Measurements from ENCODE around the gene MAPK1IP1L.

Gene MAPK1IP1L

DNA sequence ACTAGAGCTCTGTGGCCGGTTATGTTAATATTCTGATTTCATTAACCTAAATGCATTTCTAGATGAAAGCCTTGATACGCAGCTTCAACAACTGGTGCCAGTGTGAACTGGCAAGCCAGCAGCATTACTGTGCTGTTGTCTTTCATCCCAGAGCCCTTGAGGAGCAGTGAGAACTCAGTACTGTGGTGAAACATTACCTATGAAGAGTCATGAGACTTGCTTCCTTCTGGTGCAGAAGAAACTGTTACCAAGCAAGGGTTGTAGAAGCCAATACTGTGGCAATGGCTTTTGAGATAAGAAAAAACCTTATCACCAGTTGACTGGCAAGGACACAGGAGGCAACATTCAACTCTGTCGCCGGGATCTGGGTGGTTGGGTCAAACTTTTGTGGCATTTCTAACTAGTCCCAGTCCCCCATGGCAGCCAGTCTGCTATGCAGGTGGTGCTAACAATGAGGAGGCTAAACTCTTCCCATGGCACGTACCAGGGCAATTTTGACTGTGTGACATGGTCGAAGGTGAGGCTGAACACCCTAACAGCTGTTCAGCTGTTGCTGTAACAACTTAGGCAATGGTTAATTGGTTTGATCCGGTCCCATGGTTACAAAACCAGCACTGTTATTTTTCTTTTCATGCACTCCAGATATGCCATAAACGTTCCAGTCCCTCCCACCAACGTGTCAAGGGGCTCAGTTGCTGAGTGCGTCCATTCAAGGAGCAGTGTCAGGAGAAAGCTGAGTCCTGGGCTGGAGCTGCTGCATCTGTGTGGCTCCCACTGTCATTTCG, 65.0 kb downstream of the MAPK1IP1L start:
- TF ChIP-seq, protein P1, sequence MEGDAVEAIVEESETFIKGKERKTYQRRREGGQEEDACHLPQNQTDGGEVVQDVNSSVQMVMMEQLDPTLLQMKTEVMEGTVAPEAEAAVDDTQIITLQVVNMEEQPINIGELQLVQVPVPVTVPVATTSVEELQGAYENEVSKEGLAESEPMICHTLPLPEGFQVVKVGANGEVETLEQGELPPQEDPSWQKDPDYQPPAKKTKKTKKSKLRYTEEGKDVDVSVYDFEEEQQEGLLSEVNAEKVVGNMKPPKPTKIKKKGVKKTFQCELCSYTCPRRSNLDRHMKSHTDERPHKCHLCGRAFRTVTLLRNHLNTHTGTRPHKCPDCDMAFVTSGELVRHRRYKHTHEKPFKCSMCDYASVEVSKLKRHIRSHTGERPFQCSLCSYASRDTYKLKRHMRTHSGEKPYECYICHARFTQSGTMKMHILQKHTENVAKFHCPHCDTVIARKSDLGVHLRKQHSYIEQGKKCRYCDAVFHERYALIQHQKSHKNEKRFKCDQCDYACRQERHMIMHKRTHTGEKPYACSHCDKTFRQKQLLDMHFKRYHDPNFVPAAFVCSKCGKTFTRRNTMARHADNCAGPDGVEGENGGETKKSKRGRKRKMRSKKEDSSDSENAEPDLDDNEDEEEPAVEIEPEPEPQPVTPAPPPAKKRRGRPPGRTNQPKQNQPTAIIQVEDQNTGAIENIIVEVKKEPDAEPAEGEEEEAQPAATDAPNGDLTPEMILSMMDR (IDR thresholded peaks at IDR 0.05), result no peak
- TF ChIP-seq ZFX (IDR thresholded peaks at IDR 0.05; ENCODE audit: borderline replicate concordance), result no peak
- no peak overlapping the region for H3K27ac ChIP-seq

DNA sequence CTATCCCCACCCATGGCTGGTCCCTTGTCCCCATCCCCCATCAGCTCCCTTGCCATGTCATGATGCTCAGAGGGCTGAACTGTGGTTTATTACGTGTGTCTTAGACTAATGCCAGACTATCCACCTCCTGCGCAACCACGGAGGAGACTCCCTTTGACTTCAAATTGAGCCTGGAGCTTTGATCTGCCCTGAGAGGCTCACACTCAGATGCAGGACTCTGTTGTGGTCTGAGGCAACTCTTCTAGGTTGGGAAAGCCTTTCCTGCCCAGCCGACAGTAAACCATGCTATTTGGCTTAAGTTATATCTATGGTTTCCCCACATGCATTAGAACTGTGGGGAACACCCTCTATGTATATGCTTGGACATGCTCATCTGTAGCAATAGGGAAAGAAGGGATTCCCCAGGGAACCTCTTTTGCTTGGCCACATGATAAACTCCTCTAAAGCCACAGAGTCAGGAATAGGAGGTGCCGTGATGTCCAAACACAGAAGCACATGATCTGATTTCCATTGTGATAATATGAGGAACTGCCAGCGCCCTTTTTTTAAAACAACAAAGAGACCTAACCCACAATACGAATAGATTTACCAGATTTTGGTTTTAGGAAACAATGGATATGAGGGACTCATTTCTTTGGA, 66.5 kb downstream of the MAPK1IP1L start:
- no peak overlapping the region for H3K27ac ChIP-seq
- TF ChIP-seq, protein P1 (IDR thresholded peaks at IDR 0.05), result no peak
- no peak for TF ChIP-seq ZFX (IDR thresholded peaks at IDR 0.05; ENCODE audit: borderline replicate concordance)

DNA sequence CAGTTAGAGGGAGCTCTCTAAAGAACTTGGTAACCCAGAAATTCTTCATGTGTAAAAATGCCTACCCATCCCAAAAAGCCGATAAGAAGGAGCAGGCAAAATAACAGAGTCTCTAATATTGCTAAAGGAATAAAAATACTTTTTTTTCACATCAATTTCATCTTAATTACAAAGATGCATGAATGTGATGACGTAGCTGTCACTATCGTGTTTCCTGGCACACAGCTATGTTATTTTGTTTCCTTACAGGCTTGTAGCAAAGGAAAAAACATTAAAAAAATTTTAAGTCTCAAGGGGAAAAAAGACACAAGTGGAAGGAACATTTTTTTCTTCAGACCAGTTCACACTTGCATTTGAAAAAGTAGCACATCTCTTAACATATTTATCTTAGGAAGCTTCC, 67.3 kb downstream of the MAPK1IP1L start:
- TF ChIP-seq ZFX (IDR thresholded peaks at IDR 0.05; ENCODE audit: borderline replicate concordance), result no peak
- TF ChIP-seq, protein P1 (IDR thresholded peaks at IDR 0.05), result no peak
- no peak overlapping the region for H3K27ac ChIP-seq
